ENCODE measurements around the gene DDHD1. TPM values are rescaled to one million over a fixed set of nuclear protein-coding genes. Genes with fewer than 3 reads are reported as not detected.

The DDHD1 gene
- total and polyA plus RNA-seq, 2 experiments from 2014 or later, result 6.2 to 18.8 TPM

DNA sequence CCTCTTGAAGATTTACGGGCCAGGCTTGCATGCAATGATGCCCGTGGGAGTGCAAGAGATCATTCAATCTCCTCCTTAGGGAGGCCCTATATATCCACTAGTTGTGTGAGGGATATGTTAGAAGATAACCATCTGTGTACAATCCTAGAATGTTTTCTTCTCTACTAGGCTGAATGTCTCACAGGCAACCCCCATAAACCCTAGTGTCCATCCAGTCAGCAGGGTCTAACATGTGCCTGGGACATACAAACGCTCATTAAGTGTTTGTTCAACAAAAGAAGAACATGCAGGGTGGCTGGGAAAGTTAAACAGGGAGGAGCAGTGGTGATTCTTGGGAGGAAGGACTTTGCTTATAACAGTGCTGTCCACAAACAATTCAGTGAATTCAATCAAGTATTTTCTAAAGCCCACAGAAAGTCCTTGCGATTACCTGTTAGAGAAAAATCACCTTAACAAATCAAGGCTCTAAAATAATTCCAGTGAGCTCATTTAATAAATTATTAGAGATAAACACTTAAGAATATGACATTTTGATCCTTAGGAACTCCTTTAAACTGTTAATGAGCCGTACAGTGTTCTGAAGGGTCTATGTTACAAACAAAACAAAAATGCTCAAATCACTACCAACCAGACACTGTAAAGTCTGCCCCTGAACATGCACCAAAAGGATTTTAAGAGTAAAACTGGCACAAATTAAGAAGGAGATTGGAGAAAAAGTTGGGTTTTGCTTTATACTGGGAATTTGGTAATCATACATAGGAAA, 105.6 kb downstream of the DDHD1 start:
- no peak for TF ChIP-seq EZH2 (IDR thresholded peaks at IDR 0.05; ENCODE audit: borderline replicate concordance)
- TF ChIP-seq EZH2phosphoT487 (IDR thresholded peaks at IDR 0.05; ENCODE audit: low read depth, severe bottlenecking, unreplicated experiment), result no peak
- no peak for TF ChIP-seq CTCF (IDR thresholded peaks at IDR 0.05; ENCODE audit: poor library complexity)
- H3K36me3 ChIP-seq (replicated peaks; ENCODE audit: insufficient read depth, low read depth), result no peaks in the 10 kb centered on the region
- H3K9me3 ChIP-seq (ENCODE audit: low read depth), result no peaks in the 10 kb centered on the region
- H3K27ac ChIP-seq, result no peak overlapping the region
- H3K27me3 ChIP-seq, result no peaks in the 10 kb centered on the region
- H3K9me2 ChIP-seq (replicated peaks; ENCODE audit: insufficient read depth), result no peaks in the 10 kb centered on the region
- H3K4me2 ChIP-seq, result no peak overlapping the region
- H3K4me1 ChIP-seq (ENCODE audit: insufficient read depth), result no peaks in the 10 kb centered on the region
- no peak for DNase-seq (ENCODE audit: low spot score)
- H3K4me3 ChIP-seq, result no peak overlapping the region
- 67% methylated on average over 5 of the region's 5 CpGs for WGBS (ENCODE audit: low lambda C conversion rate, missing lambda C conversion rate)
- H3K79me2 ChIP-seq, result no peaks in the 10 kb centered on the region
- H2AFZ ChIP-seq, result no peak overlapping the region
- H4K20me1 ChIP-seq (ENCODE audit: insufficient read depth, poor library complexity, severe bottlenecking), result no peaks in the 10 kb centered on the region

- H3K27me3 ChIP-seq, result no peaks in the 10 kb centered on the region
- 74% methylated on average over 2 of the region's 2 CpGs for WGBS (ENCODE audit: low lambda C conversion rate, missing lambda C conversion rate)
- no peak overlapping the region for H3K4me3 ChIP-seq
- H3K36me3 ChIP-seq (replicated peaks; ENCODE audit: insufficient read depth, low read depth), result no peaks in the 10 kb centered on the region
- DNase-seq (ENCODE audit: low spot score), result peak; percentile 22
- no peaks in the 10 kb centered on the region for H3K9me2 ChIP-seq (replicated peaks; ENCODE audit: insufficient read depth)
- no peak overlapping the region for H2AFZ ChIP-seq
- no peak overlapping the region for H3K4me2 ChIP-seq
- H3K27ac ChIP-seq, result peak overlapping the region; percentile 64
- no peaks in the 10 kb centered on the region for H3K9me3 ChIP-seq (ENCODE audit: low read depth)
- H3K79me2 ChIP-seq, result no peaks in the 10 kb centered on the region
- H4K20me1 ChIP-seq (ENCODE audit: insufficient read depth, poor library complexity, severe bottlenecking), result no peaks in the 10 kb centered on the region
- H3K4me1 ChIP-seq (ENCODE audit: insufficient read depth), result no peaks in the 10 kb centered on the region
- no peak for TF ChIP-seq EZH2phosphoT487 (IDR thresholded peaks at IDR 0.05; ENCODE audit: low read depth, severe bottlenecking, unreplicated experiment)
- TF ChIP-seq CTCF (IDR thresholded peaks at IDR 0.05; ENCODE audit: poor library complexity), result no peak
- TF ChIP-seq EZH2 (IDR thresholded peaks at IDR 0.05; ENCODE audit: borderline replicate concordance), result no peak
Observed at GRCh38 chr14:53044486-53044885, 108.6 kb downstream of the DDHD1 start.

DNA sequence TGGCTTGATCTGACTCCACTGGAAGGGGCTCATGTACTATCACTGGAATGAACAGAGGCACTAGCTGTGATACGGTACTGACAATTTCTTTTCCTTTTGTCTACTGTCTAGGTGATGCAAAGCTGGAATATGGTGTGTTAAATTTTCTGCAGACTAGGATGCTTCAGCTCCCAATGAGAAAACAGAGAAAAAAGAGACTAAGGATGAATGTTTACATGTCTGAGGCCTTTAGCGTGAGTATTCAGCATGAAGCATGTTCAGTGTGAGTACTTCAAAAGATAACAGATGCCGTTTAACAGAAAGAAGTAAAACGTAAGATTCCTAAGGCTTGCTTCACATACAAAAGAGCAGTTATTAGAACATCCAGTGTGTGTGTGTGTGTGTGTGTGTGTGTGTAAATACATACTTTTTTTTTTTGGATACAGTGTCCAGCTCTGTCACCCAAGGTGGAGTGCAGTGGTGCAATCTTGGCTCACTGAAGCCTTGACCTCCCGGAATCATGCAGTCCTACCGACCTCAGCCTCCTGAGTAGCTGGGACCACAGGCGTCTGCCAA, 110.0 kb downstream of the DDHD1 start:
- H3K27me3 ChIP-seq, result no peaks in the 10 kb centered on the region
- no peaks in the 10 kb centered on the region for H3K4me1 ChIP-seq (ENCODE audit: insufficient read depth)
- H3K79me2 ChIP-seq, result no peaks in the 10 kb centered on the region
- peak overlapping the region; percentile 64 for H3K27ac ChIP-seq
- peak overlapping the region; percentile 55 for H3K4me2 ChIP-seq
- 83% methylated on average over 7 of the region's 7 CpGs for WGBS (ENCODE audit: low lambda C conversion rate, missing lambda C conversion rate)
- no peaks in the 10 kb centered on the region for H3K9me2 ChIP-seq (replicated peaks; ENCODE audit: insufficient read depth)
- H3K36me3 ChIP-seq (replicated peaks; ENCODE audit: insufficient read depth, low read depth), result no peaks in the 10 kb centered on the region
- no peak overlapping the region for H2AFZ ChIP-seq
- H4K20me1 ChIP-seq (ENCODE audit: insufficient read depth, poor library complexity, severe bottlenecking), result no peaks in the 10 kb centered on the region
- DNase-seq (ENCODE audit: low spot score), result no peak
- TF ChIP-seq CTCF (IDR thresholded peaks at IDR 0.05; ENCODE audit: poor library complexity) (no peak), EZH2 (IDR thresholded peaks at IDR 0.05; ENCODE audit: borderline replicate concordance) (no peak)
- no peak overlapping the region for H3K4me3 ChIP-seq
- no peaks in the 10 kb centered on the region for H3K9me3 ChIP-seq (ENCODE audit: low read depth)
